SK-N-SH (cell line): ENCODE results near the gene ARHGAP6.

Experiments used
- CHD2 ChIP-seq: fragments of 150-350 bp; IDR thresholded peaks from 2 replicates; pipeline ENCODE4 v1.6.1; 2018; ENCODE audit warnings: low read length; ENCODE audit not compliant: partially characterized antibody
- EZH2phosphoT487 ChIP-seq: fragments of 200-600 bp; sonication (generic); IDR thresholded peaks from 2 replicates; pipeline ENCODE4 v1.6.1; 2017; ENCODE audit warnings: low read depth, mixed run types, mild to moderate bottlenecking, antibody characterized with exemption, moderate library complexity, borderline replicate concordance
- JUND ChIP-seq: IDR thresholded peaks from 2 replicates; pipeline ENCODE4 v1.4.0; 2012
- POLR2AphosphoS5 ChIP-seq: IDR thresholded peaks from 2 replicates; pipeline ENCODE4 v1.6.1; 2012; ENCODE audit warnings: low read depth, low read length
- RAD21 ChIP-seq: IDR thresholded peaks from 2 replicates; pipeline ENCODE4 v1.6.1; 2012; ENCODE audit warnings: mild to moderate bottlenecking, low read length
- RCOR1 ChIP-seq: fragments of 150-350 bp; IDR thresholded peaks from 2 replicates; pipeline ENCODE4 v1.6.1; 2017; ENCODE audit warnings: antibody characterized with exemption, low read length
- RFX5 ChIP-seq: IDR thresholded peaks from 2 replicates; pipeline ENCODE4 v1.6.1; 2012; ENCODE audit warnings: mild to moderate bottlenecking, improper control_type of control experiment, low read length
- TCF12 ChIP-seq: IDR thresholded peaks from 2 replicates; pipeline ENCODE4 v1.4.0; 2012
- TEAD4 ChIP-seq: IDR thresholded peaks from 2 replicates; pipeline ENCODE4 v1.4.0; 2012; ENCODE audit warnings: mild to moderate bottlenecking, borderline replicate concordance; ENCODE audit not compliant: insufficient read depth
- YY1 ChIP-seq: IDR thresholded peaks from 2 replicates; pipeline ENCODE4 v1.4.0; 2012; ENCODE audit warnings: low read depth, mild to moderate bottlenecking
- TF ChIP-seq, protein P1 (sequence below): fragments of 200-600 bp; sonication (generic); IDR thresholded peaks from 2 replicates; pipeline ENCODE4 v1.6.1; 2017; ENCODE audit warnings: antibody characterized with exemption, mild to moderate bottlenecking, moderate library complexity
- TF ChIP-seq, protein P2 (sequence below): IDR thresholded peaks from 2 replicates; pipeline ENCODE4; 2012
- TF ChIP-seq, protein P3 (sequence below): fragments of 150-350 bp; IDR thresholded peaks from 2 replicates; pipeline ENCODE4 v1.6.1; 2017; ENCODE audit warnings: antibody characterized with exemption, low read length, low read depth, borderline replicate concordance

DNA sequence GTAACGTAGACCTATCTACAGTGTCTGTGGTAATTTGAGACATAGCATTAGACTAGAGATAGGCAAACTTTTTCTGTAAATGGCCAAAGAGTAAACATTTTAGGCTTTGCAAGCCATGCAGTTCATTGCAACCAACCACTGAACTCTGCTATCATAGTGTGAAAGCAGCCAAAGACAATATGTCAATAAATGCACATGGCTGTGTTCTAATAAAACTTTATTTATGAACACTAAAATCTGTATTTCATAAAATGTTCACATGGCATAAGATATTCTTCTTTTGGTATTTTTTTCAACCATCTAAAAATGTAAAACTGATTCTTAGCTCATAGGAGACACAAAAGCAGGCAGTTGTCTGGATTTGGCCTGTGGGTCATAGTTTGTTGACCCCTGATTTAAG lies 251.6 kb downstream of the ARHGAP6 start:
- TF ChIP-seq, protein P1, sequence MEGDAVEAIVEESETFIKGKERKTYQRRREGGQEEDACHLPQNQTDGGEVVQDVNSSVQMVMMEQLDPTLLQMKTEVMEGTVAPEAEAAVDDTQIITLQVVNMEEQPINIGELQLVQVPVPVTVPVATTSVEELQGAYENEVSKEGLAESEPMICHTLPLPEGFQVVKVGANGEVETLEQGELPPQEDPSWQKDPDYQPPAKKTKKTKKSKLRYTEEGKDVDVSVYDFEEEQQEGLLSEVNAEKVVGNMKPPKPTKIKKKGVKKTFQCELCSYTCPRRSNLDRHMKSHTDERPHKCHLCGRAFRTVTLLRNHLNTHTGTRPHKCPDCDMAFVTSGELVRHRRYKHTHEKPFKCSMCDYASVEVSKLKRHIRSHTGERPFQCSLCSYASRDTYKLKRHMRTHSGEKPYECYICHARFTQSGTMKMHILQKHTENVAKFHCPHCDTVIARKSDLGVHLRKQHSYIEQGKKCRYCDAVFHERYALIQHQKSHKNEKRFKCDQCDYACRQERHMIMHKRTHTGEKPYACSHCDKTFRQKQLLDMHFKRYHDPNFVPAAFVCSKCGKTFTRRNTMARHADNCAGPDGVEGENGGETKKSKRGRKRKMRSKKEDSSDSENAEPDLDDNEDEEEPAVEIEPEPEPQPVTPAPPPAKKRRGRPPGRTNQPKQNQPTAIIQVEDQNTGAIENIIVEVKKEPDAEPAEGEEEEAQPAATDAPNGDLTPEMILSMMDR: no peak
- TF ChIP-seq RCOR1 (no peak), TEAD4 (no peak), POLR2AphosphoS5 (no peak), RAD21 (no peak), CHD2 (no peak), EZH2phosphoT487 (no peak), JUND (no peak), YY1 (no peak), TCF12 (no peak), RFX5 (no peak)
- TF ChIP-seq, protein P2, sequence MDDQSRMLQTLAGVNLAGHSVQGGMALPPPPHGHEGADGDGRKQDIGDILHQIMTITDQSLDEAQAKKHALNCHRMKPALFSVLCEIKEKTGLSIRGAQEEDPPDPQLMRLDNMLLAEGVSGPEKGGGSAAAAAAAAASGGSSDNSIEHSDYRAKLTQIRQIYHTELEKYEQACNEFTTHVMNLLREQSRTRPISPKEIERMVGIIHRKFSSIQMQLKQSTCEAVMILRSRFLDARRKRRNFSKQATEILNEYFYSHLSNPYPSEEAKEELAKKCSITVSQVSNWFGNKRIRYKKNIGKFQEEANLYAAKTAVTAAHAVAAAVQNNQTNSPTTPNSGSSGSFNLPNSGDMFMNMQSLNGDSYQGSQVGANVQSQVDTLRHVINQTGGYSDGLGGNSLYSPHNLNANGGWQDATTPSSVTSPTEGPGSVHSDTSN: no peak
- TF ChIP-seq, protein P3, sequence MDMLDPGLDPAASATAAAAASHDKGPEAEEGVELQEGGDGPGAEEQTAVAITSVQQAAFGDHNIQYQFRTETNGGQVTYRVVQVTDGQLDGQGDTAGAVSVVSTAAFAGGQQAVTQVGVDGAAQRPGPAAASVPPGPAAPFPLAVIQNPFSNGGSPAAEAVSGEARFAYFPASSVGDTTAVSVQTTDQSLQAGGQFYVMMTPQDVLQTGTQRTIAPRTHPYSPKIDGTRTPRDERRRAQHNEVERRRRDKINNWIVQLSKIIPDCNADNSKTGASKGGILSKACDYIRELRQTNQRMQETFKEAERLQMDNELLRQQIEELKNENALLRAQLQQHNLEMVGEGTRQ: no peak
